B cell (primary cell): ENCODE results near the gene MEAK7.

ENCODE experiments used
- CTCF ChIP-seq: fragments of 200-600 bp; IDR thresholded peaks from one replicate; pipeline ENCODE4 v1.8.0; 2022; ENCODE audit warnings: antibody characterized with exemption, mild to moderate bottlenecking
- EZH2 ChIP-seq: IDR thresholded peaks from 2 replicates; pipeline ENCODE4 v1.6.1; 2012; ENCODE audit warnings: borderline replicate concordance, low read depth, mild to moderate bottlenecking, moderate library complexity, low read length; ENCODE audit not compliant: insufficient read depth, poor library complexity, severe bottlenecking

DNA sequence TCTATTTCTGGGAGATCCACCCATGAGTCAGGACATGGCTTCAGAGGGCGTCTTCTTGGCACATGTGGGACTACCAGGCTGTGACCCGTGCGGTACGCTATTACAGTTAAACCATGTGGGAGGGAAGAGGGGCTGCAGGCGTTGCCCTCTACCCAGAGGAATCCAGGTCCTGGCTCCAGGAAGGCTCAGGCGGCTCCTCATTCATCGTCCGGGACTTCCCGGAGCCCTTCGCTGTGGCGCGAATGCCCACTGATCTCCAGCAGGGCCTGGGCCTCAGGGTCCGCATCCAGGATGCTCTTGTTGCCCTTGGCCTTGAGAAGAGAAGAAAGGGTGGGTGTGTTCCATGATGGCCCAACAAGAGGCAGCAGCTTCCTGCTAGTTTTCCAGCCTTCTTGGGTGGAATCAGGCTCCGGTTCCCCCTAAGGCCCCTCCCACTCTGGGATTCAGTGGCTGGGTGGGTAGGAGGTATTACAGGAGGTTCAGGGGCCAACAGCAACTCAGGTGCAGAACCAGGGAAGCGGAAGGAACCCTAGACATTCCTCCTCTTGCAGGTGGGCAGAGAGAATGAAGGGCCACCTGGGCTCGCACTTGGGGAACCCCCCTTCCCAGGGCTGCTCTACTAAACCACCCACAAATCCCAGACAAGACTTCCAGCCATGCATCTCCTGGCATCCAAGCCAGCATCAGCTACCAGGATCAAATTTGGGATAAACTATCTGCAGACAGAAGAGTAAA, 24.6 kb downstream of the MEAK7 start:
- TF ChIP-seq CTCF (no peak), EZH2 (no peak)
